HEK293 (cell line): ENCODE results near the gene UHMK1.

ENCODE experiments used
- CTCF ChIA-PET: fragments of 350-600 bp; formaldehyde crosslinking; extraction: SDS; loops from one replicate; lab custom pipeline; 2021; ENCODE audit warnings: antibody characterized with exemption; lab: Yijun Ruan, JAX
- POLR2A ChIA-PET: fragments of 300-600 bp; formaldehyde crosslinking; extraction: SDS; loops from one replicate; lab custom pipeline; 2020; ENCODE audit warnings: antibody characterized with exemption, inconsistent platforms; lab: Yijun Ruan, JAX
- H3K27ac ChIP-seq: fragments of 200-500 bp; sonication (Bioruptor generic); 2 replicates; pipeline ENCODE4 v1.5.1; 2014; ENCODE audit warnings: low read depth, low read length, control low read depth, inconsistent platforms; ENCODE audit errors: extremely low read depth
- H3K36me3 ChIP-seq, 2 experiments: fragments of 200-500 bp in 1 of 2; sonication (Bioruptor generic) in 1 of 2; 1 replicate in 1 of 2; 2 replicates in 1 of 2; pipeline ENCODE4 v1.5.1; 2014 to 2017; ENCODE audit warnings: inconsistent platforms in 2 of 2, low read length in 2 of 2; ENCODE audit not compliant: control insufficient read depth in 2 of 2, insufficient read depth in 1 of 2
- H3K4me1 ChIP-seq: fragments of 200-500 bp; sonication (Bioruptor generic); 2 replicates; pipeline ENCODE4 v1.5.1; 2014; ENCODE audit warnings: mild to moderate bottlenecking, low read length, inconsistent platforms; ENCODE audit not compliant: control insufficient read depth, insufficient read depth
- H3K4me3 ChIP-seq: 2 replicates; pipeline ENCODE4 v1.5.1; 2011; ENCODE audit warnings: low read depth, mild to moderate bottlenecking, control low read depth, low read length, moderate library complexity
- H3K9me3 ChIP-seq: fragments of 200-500 bp; sonication (Bioruptor generic); 2 replicates; pipeline ENCODE4 v1.5.1; 2014; ENCODE audit warnings: low read depth, low read length, inconsistent platforms; ENCODE audit not compliant: control insufficient read depth, insufficient read depth
- KLF10 ChIP-seq: fragments of 450-650 bp; IDR thresholded peaks from 2 replicates; pipeline ENCODE4 v1.5.1; 2018; ENCODE audit warnings: missing biosample characterization, mild to moderate bottlenecking, missing genetic modification characterization
- YY2 ChIP-seq: fragments of 450-650 bp; formaldehyde crosslinking; IDR thresholded peaks from 2 replicates; pipeline ENCODE4 v1.5.1; 2016; ENCODE audit warnings: missing biosample characterization, missing genetic modification characterization
- ZNF157 ChIP-seq: fragments of 450-650 bp; formaldehyde crosslinking; IDR thresholded peaks from 2 replicates; pipeline ENCODE4 v1.5.1; 2016; ENCODE audit warnings: missing biosample characterization, missing genetic modification characterization
- ZNF707 ChIP-seq: fragments of 450-650 bp; formaldehyde crosslinking; IDR thresholded peaks from 2 replicates; pipeline ENCODE4 v1.5.1; 2016; ENCODE audit warnings: missing biosample characterization, missing genetic modification characterization
- TF ChIP-seq, protein P1 (sequence below): fragments of 450-650 bp; formaldehyde crosslinking; IDR thresholded peaks from 2 replicates; pipeline ENCODE4 v1.5.1; 2017; ENCODE audit warnings: missing biosample characterization, missing genetic modification characterization
- TF ChIP-seq, protein P2 (sequence below): fragments of 450-650 bp; formaldehyde crosslinking; conservative IDR thresholded peaks from 2 replicates; pipeline ENCODE4 v1.5.1; 2016; ENCODE audit warnings: low read depth, missing biosample characterization, missing genetic modification characterization
- TF ChIP-seq, protein P3 (sequence below): fragments of 450-650 bp; formaldehyde crosslinking; IDR thresholded peaks from 2 replicates; pipeline ENCODE4 v1.5.1; 2016; ENCODE audit warnings: missing biosample characterization, missing genetic modification characterization

UHMK1 gene

DNA sequence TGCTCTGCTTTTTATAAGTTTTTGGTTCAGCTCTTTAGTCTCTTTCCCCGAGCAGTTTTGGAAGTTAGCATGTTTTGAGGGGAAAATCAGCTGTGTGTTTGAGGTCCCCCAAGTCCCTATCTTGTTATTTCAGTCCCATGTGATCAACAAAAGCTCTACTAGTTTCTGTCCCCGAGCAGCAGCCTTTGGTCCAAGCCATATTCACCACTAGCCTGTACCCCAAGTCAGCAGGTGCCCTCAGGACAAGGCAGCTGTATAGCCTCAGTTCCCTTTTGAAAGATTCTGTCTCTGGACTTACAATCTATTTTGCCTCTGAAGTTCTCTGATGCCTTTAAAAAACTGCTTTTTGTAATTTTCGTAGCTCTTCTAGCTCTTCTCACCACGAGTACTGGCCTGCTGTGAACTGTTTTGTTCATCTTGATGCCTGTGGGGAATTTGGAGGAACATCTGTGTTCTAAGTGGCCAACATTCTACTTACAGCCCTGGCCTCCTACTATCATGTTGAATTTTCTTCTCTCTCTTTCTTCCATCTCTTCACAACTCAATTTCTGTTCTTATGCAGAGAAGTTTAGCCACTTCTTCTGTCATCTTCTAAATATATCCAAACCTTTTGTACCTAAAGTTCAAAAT lies 80.6 kb downstream of the UHMK1 start:
- H3K36me3 ChIP-seq = peaks cover 5 to 32% of the 10 kb centered on the region in 2 experiments

DNA sequence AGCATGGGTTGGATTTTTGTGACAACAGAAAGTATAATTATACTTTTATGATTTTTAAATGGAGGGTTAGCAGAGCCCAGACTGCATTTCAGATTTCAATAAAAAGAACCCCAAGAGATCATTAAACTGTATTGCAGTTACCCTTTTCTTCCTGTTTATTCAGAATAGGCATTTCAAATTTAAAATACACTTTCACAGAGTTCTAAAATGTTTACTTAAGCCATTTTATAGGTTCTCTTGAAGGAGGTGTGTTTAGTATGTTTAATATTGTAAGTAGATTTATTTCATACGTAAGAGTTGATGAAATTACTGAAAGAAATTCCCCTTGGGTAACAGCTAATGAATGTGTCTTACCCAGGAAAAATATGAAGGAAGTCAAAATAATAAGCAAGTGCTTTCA lies 81.3 kb downstream of the UHMK1 start:
- no peak overlapping the region for H3K4me3 ChIP-seq
- POLR2A ChIA-PET = no interaction called here
- TF ChIP-seq, protein P1, sequence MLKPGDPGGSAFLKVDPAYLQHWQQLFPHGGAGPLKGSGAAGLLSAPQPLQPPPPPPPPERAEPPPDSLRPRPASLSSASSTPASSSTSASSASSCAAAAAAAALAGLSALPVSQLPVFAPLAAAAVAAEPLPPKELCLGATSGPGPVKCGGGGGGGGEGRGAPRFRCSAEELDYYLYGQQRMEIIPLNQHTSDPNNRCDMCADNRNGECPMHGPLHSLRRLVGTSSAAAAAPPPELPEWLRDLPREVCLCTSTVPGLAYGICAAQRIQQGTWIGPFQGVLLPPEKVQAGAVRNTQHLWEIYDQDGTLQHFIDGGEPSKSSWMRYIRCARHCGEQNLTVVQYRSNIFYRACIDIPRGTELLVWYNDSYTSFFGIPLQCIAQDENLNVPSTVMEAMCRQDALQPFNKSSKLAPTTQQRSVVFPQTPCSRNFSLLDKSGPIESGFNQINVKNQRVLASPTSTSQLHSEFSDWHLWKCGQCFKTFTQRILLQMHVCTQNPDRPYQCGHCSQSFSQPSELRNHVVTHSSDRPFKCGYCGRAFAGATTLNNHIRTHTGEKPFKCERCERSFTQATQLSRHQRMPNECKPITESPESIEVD (tag by site-specific recombination) = 0 out of 2 replicates have a peak, but pooled peaks have one; percentile 53
- TF ChIP-seq ZNF707 (tag by site-specific recombination) = no peak
- peaks cover 5 to 33% of the 10 kb centered on the region in 2 experiments for H3K36me3 ChIP-seq
- H3K9me3 ChIP-seq = no peaks in the 10 kb centered on the region
- no peaks in the 10 kb centered on the region for H3K4me1 ChIP-seq
- no peak overlapping the region for H3K27ac ChIP-seq
- CTCF ChIA-PET = no interaction called here

More for the DNA sequence above, 80.6 kb downstream of the UHMK1 start:
- ChIA-PET CTCF (no interaction called here), POLR2A (interaction anchor here (0.8 kb wide), 1 partner anchor 16 kb away, joined by 3 read pairs; the partner anchor contains the start of gene UAP1)
- Histone ChIP-seq H3K9me3 (no peaks in the 10 kb centered on the region), H3K4me3 (no peak overlapping the region), H3K4me1 (no peaks in the 10 kb centered on the region), H3K27ac (no peak overlapping the region)
- TF ChIP-seq, protein P2, sequence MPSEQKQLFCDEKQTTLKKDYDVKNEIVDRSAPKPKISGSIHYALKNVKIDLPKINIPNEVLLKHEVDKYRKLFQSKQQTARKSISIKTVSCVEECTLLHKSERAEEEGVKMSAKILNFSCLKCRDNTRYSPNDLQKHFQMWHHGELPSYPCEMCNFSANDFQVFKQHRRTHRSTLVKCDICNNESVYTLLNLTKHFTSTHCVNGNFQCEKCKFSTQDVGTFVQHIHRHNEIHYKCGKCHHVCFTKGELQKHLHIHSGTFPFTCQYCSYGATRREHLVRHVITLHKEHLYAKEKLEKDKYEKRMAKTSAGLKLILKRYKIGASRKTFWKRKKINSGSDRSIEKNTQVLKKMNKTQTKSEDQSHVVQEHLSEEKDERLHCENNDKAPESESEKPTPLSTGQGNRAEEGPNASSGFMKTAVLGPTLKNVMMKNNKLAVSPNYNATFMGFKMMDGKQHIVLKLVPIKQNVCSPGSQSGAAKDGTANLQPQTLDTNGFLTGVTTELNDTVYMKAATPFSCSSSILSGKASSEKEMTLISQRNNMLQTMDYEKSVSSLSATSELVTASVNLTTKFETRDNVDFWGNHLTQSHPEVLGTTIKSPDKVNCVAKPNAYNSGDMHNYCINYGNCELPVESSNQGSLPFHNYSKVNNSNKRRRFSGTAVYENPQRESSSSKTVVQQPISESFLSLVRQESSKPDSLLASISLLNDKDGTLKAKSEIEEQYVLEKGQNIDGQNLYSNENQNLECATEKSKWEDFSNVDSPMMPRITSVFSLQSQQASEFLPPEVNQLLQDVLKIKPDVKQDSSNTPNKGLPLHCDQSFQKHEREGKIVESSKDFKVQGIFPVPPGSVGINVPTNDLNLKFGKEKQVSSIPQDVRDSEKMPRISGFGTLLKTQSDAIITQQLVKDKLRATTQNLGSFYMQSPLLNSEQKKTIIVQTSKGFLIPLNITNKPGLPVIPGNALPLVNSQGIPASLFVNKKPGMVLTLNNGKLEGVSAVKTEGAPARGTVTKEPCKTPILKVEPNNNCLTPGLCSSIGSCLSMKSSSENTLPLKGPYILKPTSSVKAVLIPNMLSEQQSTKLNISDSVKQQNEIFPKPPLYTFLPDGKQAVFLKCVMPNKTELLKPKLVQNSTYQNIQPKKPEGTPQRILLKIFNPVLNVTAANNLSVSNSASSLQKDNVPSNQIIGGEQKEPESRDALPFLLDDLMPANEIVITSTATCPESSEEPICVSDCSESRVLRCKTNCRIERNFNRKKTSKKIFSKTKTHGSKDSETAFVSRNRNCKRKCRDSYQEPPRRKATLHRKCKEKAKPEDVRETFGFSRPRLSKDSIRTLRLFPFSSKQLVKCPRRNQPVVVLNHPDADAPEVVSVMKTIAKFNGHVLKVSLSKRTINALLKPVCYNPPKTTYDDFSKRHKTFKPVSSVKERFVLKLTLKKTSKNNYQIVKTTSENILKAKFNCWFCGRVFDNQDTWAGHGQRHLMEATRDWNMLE = no peak
- TF ChIP-seq ZNF157 (no peak), KLF10 (tag by site-specific recombination) (no peak), YY2 (no peak)
- TF ChIP-seq, protein P3, sequence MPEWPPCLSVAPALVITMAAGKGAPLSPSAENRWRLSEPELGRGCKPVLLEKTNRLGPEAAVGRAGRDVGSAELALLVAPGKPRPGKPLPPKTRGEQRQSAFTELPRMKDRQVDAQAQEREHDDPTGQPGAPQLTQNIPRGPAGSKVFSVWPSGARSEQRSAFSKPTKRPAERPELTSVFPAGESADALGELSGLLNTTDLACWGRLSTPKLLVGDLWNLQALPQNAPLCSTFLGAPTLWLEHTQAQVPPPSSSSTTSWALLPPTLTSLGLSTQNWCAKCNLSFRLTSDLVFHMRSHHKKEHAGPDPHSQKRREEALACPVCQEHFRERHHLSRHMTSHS = no peak
